ENCODE results near the gene PSMD6. TPM values are rescaled to one million over a fixed set of nuclear protein-coding genes. Genes with fewer than 3 reads are reported as not detected.

Gene PSMD6
- total RNA-seq, 4 donors from 2014 or later, result 47.4 to 64.5 (median 58.9) TPM

- 50% methylated on average over 10 of the region's 10 CpGs for WGBS, 2 donors
- TF ChIP-seq, protein P1, sequence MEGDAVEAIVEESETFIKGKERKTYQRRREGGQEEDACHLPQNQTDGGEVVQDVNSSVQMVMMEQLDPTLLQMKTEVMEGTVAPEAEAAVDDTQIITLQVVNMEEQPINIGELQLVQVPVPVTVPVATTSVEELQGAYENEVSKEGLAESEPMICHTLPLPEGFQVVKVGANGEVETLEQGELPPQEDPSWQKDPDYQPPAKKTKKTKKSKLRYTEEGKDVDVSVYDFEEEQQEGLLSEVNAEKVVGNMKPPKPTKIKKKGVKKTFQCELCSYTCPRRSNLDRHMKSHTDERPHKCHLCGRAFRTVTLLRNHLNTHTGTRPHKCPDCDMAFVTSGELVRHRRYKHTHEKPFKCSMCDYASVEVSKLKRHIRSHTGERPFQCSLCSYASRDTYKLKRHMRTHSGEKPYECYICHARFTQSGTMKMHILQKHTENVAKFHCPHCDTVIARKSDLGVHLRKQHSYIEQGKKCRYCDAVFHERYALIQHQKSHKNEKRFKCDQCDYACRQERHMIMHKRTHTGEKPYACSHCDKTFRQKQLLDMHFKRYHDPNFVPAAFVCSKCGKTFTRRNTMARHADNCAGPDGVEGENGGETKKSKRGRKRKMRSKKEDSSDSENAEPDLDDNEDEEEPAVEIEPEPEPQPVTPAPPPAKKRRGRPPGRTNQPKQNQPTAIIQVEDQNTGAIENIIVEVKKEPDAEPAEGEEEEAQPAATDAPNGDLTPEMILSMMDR (IDR thresholded peaks at IDR 0.05), result no peak
- TF ChIP-seq POLR2A (IDR thresholded peaks at IDR 0.05) (no peak), EP300 (IDR thresholded peaks at IDR 0.05) (no peak)
- peak overlapping the region in 2 of 4 donors; percentile 10 to 13 for H3K27ac ChIP-seq
- peaks cover 0 to 16% (median 0%) of the 10 kb centered on the region in 4 donors for H3K4me1 ChIP-seq
- no peaks in the 10 kb centered on the region for H3K9me3 ChIP-seq
- no peak overlapping the region for H3K4me3 ChIP-seq
- no peak for DNase-seq (ENCODE audit: low spot score in 2 of 2)
- no peaks in the 10 kb centered on the region for H3K27me3 ChIP-seq
- peaks cover 0 to 76% (median 8%) of the 10 kb centered on the region in 3 donors for H3K36me3 ChIP-seq
These were observed 24.2 kb downstream of the PSMD6 start for GRCh38 chr3:63998852-63999754.

GRCh38 chr3:63995086-63995485, 28.2 kb downstream of the PSMD6 start:
- 65 to 74% methylated on average over 5 of the region's 5 CpGs for WGBS, 2 donors
- no peaks in the 10 kb centered on the region for H3K27me3 ChIP-seq

DNA sequence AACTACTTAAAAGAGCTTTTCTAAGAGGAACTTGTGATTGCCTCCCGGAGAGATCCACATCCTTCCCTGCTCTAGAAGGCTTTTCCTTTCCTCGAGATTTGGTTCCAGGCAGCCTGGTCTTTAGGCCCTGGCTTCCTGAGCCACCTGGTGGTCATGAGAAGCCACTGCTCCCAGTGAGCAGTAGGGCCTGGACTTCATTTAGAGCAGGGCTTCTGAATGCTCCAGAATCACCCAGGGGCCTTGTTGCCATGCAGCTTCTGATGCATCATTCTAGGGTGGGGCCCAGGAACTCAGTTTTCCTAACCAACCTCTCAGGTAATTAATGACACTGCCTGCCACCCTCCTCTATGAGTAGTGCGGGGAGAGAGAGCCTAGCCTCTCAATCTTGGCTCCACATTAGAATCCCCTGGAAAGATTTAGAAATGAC, 29.6 kb downstream of the PSMD6 start:
- WGBS, 2 donors, result 29 to 36% methylated on average over 3 of the region's 3 CpGs
- H3K27me3 ChIP-seq, result no peaks in the 10 kb centered on the region
- TF ChIP-seq POLR2A (IDR thresholded peaks at IDR 0.05) (no peak), EP300 (IDR thresholded peaks at IDR 0.05) (peak in 1 of 2 donors; percentile 69)
- TF ChIP-seq, protein P1 (IDR thresholded peaks at IDR 0.05), result peak; percentile 90 to 94 (median 93)
- no peaks in the 10 kb centered on the region for H3K9me3 ChIP-seq
- peak overlapping the region in 1 of 4 donors; percentile 55 for H3K27ac ChIP-seq
- peaks cover 0 to 87% (median 20%) of the 10 kb centered on the region in 3 donors for H3K36me3 ChIP-seq
- DNase-seq (ENCODE audit: low spot score in 2 of 2), result peak; percentile 49 to 63
- peaks cover 0 to 7% (median 0%) of the 10 kb centered on the region in 4 donors for H3K4me1 ChIP-seq
- no peak overlapping the region for H3K4me3 ChIP-seq

More at GRCh38 chr3:63995086-63995485, 28.2 kb downstream of the PSMD6 start:
- Histone ChIP-seq H3K4me3 (no peak overlapping the region), H3K27ac (no peak overlapping the region), H3K36me3 (peaks cover 0 to 87% (median 8%) of the 10 kb centered on the region in 3 donors), H3K9me3 (no peaks in the 10 kb centered on the region), H3K4me1 (peaks cover 0 to 15% (median 0%) of the 10 kb centered on the region in 4 donors)
- no peak for DNase-seq (ENCODE audit: low spot score in 2 of 2)
- TF ChIP-seq, protein P1 (IDR thresholded peaks at IDR 0.05), result no peak
- TF ChIP-seq POLR2A (IDR thresholded peaks at IDR 0.05) (no peak), EP300 (IDR thresholded peaks at IDR 0.05) (no peak)

GRCh38 chr3:63992516-63993209, 30.6 kb downstream of the PSMD6 start:
- Histone ChIP-seq H3K27ac (peak overlapping the region in 2 of 4 donors; percentile 26 to 40), H3K4me3 (no peak overlapping the region), H3K4me1 (peaks cover 0 to 7% (median 0%) of the 10 kb centered on the region in 4 donors), H3K36me3 (peaks cover 0 to 89% (median 26%) of the 10 kb centered on the region in 3 donors), H3K27me3 (no peaks in the 10 kb centered on the region), H3K9me3 (no peaks in the 10 kb centered on the region)
- TF ChIP-seq POLR2A (IDR thresholded peaks at IDR 0.05) (no peak), EP300 (IDR thresholded peaks at IDR 0.05) (no peak)
- TF ChIP-seq, protein P1 (IDR thresholded peaks at IDR 0.05), result no peak
- DNase-seq (ENCODE audit: low spot score in 2 of 2), result no peak
- WGBS, 2 donors, result 85 to 86% methylated on average over 5 of the region's 5 CpGs
